ENCODE results near the gene KIR2DL3.
A peak's percentile ranks its signal among the peaks of the same experiment; 100 is the strongest.
"Not testable (repeated sequence)": the region's sequence is repeated elsewhere in the genome, so short reads cannot be mapped to it uniquely, and the experiment has no call there.

KIR2DL3 gene

GRCh38 chr19:54738306-54738705 lies at the start of gene KIR2DL3:
Gene KIR2DL3, plus strand, starts transcription at chr19:54738513. Its CDS starts 33 bp downstream, at chr19:54738546.
- not testable (repeated sequence) for DNase-seq

- no peak for DNase-seq
Measured at GRCh38 chr19:54691582-54692297, 46.6 kb upstream of the KIR2DL3 start.

GRCh38 chr19:54692298-54692615 lies 46.1 kb upstream of the KIR2DL3 start:
- no peak for DNase-seq

DNA sequence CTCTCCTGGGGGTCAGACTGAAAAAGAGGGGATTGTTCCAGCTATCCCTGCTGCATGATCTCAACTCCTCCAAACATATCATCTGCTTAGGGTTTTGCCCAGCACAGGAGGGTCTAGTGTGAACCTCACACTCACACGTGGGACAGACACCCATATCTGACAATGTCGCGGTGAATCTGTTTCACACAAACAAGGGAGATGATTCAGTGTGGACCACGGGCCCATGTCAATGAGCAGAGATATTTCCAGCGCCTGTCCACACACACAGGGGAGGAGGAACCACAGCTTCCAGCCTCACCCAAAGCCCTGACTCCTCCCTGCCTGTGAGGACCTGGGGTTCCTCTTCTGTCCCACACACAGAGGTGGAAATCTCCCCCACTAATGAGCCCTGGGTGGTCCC lies 43.7 kb upstream of the KIR2DL3 start:
- DNase-seq = no peak

DNA sequence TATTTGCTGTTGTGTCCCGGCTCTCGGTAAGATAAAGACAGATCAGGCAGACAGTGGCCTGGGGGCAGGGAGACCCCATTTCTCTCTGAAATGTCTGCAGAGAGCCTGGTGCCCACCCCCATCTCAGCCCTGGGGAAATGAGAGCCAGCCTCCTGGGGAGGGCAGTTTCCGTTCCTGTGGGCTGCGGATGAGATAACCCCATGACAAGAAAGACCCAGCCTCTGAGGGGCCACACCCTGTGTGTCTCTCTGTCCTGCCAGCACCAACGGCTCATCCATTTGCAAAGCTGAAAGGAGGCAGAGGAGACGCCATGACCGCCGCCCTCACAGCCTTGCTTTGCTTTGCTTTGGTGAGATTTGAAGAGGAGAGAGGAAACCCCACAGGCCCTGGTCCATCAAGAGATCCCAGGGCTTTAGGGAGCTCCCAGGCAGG lies 42.2 kb upstream of the KIR2DL3 start:
- DNase-seq = no peak

- DNase-seq = no peak
Measured at GRCh38 chr19:54696766-54697165, 41.5 kb upstream of the KIR2DL3 start.

GRCh38 chr19:54697716-54698115 lies 40.6 kb upstream of the KIR2DL3 start:
- not testable (repeated sequence) for DNase-seq

DNA sequence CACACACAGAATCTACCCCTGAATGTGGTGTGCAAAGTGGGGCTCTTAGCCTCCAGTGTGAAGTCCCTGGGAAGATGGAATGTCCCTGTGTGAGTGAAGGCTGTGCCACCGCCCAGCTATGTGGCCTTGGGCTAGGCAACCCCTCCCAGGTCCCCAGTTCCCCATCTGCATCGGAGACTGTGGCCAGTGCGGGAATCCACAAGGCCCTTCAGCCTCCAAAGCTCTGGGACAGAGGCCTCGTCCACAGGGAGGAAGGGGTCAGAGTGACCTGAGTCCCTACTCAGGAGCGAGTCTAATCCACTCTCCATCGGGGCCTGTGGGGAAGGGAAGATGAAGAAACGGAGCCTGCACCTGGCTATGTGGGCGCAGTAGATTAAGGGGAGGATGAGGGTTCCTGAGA lies 33.4 kb upstream of the KIR2DL3 start:
- no peak for DNase-seq

GRCh38 chr19:54707962-54708361 lies 30.4 kb upstream of the KIR2DL3 start:
- DNase-seq = no peak

GRCh38 chr19:54708781-54709180 lies 29.5 kb upstream of the KIR2DL3 start:
- DNase-seq = peak; percentile 96

- DNase-seq = no peak
Measured at GRCh38 chr19:54709212-54709948, 28.9 kb upstream of the KIR2DL3 start.

GRCh38 chr19:54709956-54710355 lies 28.4 kb upstream of the KIR2DL3 start:
- not testable (repeated sequence) for DNase-seq

DNA sequence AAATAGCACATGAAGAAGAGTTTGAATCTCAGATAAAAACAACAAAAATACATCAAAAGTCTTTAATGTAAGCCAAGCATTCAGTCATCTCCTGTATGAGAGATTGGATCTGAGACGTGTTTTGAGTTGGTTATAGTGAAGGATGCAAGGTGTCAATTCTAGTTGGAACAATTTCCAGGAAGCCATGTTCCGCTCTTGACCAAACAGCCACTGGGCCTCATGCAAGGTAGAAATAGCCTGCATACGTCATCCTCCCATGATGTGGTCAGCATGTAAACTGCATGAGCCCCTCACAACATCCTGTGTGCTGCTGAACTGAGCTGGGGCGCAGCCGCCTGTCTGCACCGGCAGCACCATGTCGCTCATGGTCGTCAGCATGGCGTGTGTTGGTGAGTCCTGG lies 14.2 kb upstream of the KIR2DL3 start, which contains the start of gene KIR3DL3:
Gene KIR3DL3 (plus strand): TSS at position 301 of the 400 bp plus-strand sequence. CDS start 55 bp downstream, at position 356.
- no peak for DNase-seq

GRCh38 chr19:54724644-54725043 lies 13.7 kb upstream of the KIR2DL3 start:
- DNase-seq = no peak

DNA sequence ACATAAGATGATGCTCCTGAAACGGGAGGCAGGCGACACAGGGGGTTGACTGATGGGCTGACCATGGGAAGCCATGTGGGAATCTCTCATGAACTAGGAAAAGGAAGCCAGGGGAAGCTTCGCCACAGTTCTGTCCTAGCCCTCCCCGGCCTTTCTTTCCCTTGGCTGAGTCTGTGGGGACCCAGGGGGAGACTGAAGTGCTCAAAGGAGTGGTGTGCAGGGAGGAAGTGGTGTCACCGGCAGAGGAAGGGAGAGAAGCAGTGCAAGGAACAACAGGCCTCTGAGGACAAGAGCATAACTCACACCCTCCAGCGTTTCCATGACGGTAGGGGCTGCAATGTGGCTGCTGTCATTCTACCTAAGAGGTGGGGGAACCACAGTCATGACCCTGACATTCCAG lies 13.0 kb upstream of the KIR2DL3 start:
- no peak for DNase-seq

DNA sequence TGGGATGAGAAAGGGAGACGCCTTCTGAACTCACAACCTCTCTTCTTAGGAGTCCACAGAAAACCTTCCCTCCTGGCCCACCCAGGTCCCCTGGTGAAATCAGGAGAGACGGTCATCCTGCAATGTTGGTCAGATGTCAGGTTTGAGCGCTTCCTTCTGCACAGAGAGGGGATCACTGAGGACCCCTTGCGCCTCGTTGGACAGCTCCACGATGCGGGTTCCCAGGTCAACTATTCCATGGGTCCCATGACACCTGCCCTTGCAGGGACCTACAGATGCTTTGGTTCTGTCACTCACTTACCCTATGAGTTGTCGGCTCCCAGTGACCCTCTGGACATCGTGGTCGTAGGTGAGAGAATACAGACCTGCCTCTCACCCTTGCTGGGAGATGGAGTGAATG lies 10.8 kb upstream of the KIR2DL3 start:
- DNase-seq = no peak

DNA sequence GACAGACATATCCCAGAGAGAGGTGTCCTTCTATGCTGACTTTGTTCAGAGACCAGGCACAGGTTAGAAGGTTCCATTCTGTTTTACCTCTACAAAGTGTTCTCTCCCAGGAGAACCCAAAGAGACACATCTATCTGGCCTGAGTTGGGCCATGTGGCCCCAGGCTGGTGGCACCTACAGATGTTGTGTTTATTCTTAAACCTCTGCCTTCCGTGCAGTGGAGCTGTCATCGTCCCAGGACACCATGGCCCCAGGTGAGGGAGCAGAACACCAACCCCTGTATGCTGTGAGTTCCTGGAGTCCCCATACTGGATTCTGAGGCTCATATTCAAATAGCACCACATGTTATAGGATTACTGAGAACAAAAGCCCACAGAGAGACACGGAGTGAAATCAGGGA lies 10.1 kb upstream of the KIR2DL3 start:
- DNase-seq = no peak

DNA sequence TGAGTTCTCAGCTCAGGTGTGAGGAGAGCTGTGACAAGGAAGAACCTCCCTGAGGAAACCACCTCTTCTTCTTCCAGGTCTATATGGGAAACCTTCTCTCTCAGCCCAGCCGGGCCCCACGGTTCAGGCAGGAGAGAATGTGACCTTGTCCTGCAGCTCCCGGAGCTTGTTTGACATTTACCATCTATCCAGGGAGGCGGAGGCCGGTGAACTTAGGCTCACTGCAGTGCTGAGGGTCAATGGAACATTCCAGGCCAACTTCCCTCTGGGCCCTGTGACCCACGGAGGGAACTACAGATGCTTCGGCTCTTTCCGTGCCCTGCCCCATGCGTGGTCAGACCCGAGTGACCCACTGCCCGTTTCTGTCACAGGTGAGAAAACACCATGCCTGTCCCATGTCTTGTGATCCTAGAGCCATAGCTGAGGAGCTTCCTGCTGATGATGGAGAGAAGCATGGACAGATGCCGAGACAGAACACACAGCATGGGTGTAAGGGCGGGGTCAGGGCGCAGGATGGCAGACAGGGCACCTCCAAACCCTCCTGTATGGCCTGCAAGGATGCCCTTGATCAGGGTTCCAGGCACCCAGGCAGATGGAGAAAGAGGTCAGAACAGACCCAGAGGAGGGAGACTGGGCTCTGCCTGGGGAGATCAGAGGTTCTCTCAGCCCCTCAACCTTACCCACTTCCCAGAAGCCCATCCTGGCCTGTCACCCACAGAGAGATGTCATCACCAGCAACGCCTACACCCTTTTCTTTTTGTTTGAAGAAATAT lies 8.7 kb upstream of the KIR2DL3 start:
- DNase-seq = no peak

GRCh38 chr19:54731191-54731590 lies 7.1 kb upstream of the KIR2DL3 start:
- DNase-seq = no peak

GRCh38 chr19:54738715-54739114 lies 402 bp downstream of the KIR2DL3 start:
- DNase-seq = no peak

DNA sequence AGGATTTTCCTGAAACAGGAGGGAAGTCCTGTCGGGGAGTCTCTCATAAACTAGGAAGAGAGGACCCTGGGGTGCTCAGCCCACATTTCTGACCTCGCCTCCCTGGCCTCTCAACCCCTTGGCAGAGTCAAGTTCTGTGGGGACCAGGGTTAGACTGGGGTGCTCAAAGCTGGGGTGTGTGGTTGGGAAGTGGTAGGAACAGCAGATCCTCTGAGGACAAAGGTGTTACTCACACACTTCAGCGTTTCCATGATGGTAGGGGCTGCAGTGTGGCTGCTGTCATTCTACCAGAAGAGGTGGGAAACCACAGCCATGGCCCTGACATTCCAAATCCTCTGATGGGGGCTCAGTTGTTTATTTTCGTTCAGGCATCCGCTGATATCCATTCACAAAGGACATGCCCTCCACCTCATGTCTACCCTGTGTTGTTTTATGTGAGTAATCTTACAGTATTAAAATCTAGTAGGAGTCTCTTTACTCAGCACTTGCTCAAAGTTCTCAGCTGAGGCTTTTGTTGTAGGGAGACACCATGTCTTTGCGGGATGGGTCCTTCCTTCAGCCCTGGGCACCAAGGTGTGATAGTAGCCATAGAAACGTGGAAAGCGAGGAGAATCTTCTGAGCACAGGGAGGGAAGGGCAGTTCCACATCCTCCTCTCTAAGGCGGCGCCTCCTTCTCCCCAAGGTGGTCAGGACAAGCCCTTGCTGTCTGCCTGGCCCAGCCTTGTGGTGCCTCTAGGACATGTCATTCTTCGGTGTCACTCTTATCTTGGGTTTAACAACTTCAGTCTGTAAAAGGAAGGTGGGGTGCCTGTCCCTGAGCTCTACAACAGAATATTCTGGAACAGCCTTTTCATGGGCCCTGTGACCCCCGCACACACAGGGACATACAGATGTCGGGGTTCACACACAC lies 1.5 kb downstream of the KIR2DL3 start:
- DNase-seq = no peak

DNA sequence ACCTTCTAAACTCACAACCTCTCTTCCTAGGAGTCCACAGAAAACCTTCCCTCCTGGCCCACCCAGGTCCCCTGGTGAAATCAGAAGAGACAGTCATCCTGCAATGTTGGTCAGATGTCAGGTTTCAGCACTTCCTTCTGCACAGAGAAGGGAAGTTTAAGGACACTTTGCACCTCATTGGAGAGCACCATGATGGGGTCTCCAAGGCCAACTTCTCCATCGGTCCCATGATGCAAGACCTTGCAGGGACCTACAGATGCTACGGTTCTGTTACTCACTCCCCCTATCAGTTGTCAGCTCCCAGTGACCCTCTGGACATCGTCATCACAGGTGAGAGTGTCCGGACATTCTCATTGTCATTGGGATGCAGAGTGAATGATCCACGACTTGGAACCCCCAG lies 3.6 kb downstream of the KIR2DL3 start:
- DNase-seq = not testable (repeated sequence)

DNA sequence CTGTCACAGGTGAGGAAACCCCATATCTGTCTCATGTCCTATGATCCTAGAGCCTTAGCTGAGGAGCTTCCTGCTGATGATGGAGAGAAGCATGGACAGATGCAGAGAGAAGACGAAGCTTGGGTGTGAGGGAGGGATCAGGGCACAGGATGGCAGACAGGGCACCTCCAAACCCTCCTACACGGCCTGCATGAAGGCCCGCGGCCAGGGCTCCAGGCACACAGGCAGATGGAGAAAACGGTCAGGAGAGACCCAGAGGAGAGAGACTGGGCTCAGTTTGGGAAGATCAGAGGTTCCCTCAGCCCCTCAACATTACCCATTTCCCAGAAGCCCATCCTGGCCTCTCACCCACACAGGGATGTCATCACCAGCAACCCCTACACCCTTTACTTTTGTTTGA lies 5.8 kb downstream of the KIR2DL3 start:
- not testable (repeated sequence) for DNase-seq

Data from DMS 273 treated with DMSO at 0.1 percent for 48 hours (cell line).